ENCODE measurements around the gene HAUS8.
A peak's percentile ranks its signal among the peaks of the same experiment; 100 is the strongest.
"Not testable (repeated sequence)": the region's sequence is repeated elsewhere in the genome, so short reads cannot be mapped to it uniquely, and the experiment has no call there.

Gene HAUS8

DNA sequence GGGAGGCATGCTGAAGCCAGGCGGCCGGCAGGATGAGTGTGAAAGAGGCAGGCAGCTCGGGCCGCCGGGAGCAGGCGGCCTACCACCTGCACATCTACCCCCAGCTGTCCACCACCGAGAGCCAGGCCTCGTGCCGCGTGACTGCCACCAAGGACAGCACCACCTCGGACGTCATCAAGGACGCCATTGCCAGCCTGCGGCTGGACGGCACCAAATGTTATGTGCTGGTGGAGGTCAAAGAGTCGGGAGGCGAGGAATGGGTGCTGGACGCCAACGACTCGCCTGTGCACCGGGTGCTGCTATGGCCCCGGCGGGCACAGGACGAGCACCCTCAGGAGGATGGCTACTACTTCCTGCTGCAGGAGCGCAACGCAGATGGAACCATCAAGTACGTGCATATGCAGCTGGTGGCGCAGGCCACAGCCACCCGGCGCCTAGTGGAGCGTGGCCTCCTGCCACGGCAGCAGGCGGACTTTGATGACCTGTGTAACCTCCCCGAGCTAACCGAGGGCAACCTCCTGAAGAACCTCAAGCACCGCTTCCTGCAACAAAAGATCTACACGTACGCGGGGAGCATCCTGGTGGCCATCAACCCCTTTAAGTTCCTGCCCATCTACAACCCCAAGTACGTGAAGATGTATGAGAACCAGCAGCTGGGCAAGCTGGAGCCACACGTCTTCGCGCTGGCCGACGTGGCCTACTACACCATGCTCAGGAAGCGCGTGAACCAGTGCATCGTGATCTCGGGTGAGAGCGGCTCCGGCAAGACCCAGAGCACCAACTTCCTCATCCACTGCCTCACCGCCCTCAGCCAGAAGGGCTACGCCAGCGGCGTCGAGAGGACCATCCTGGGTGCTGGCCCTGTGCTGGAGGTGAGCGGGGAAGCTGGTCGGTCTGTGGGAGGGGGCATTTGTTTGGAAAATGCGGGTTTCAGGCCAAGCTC, 26.7 kb upstream of the HAUS8 start:
- no peak for DNase-seq (ENCODE audit: low read depth in 2 of 2)

DNA sequence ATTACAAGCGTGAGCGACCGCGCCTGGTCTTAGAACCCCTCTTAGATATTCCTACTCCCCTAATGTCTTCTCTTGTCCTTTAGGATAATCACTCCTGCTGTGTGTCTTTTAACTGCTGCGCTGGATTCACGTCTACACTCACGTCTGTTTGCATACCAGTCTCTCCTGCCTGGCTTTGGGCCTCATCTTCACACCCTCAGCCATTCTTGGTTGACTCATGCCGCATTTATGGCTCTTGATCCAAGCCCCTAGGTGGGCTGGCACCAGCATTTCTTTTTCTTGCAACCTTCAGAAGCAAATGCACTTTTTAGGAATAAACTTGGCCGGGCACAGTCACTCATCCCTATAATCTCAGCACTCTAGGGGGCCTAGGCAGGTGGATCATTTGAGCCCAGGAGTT, 23.1 kb upstream of the HAUS8 start:
- no peak for DNase-seq (ENCODE audit: low read depth in 2 of 2)

DNA sequence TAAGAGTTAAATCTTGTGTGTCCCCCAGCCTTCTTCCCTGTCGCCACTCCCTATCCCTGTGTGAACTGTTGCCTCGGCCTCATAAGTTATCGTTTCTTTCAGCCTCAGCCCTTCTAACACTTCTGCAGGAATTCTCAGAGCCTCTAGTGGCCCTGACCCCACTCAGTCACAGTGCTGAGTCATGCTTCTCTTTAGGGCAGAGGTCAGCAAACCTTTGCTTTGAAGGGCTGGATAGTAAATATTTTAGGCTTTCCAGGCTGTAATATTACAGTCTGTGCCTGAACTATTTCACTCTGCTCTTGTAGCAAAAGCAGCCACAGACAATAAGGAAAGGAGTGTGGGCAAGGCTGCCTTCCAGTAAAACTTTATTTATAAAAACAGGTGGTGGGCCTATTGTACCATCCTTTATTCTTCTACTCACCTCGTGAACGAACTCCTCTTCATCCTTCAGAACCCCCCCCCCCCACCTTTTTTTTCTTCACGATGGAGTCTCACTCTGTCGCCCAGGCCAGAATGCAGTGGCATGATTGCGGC, 22.4 kb upstream of the HAUS8 start:
- DNase-seq (ENCODE audit: low read depth in 2 of 2): no peak

DNA sequence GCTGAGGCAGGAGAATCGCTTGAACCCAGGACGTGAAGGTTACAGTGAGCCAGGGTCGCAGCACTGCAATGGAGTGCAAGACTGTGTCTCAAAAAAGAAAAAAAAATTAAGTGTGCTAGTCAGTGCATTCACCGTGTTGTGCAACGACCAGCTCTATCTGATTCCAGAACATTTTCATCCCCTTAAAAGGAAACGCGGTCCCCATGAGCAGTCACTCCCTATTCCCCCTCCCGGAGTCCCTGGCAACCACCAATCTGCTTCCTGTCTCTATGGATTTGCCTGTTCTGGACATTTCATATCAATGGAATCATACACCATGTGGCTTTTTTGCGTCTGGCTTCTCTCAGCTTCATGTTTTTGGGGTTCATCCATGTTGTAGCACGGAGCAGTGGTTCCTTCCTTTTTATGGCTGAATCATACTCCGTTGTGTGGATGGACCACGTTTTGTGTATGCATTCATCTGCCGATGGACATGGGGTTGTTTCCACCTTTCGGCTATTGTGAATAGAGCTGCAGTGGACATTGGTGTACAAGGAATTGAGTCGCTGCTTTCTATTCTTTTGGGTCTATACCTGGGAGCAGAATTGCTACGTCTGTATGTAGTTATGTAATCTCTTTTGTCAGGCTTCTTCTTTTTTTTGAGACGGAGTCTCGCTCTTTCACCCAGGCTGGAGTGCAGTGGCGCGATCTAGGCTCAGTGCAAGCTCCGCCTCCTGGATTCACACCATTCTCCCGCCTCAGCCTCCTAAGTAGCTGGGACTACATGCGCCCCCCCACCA, 20.1 kb upstream of the HAUS8 start:
- no peak for DNase-seq (ENCODE audit: low read depth in 2 of 2)

DNA sequence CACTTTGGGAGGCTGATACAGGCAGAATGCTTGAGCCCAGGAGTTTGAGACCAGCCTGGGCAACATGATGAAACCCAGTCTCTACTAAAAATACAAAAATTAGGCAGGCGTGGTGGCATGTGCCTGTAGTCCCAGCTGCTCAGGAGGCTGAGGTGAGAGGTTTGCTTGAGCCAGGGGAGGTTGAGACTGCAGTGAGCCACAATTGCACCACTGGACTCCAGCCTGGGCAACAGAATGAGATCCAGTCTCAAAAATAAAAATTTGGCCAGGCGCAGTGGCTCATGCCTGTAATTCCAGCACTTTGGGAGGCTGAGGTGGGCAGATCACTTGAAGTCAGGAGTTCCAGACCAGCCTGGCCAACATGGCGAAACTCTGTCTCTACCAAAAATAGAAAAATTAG, 19.4 kb upstream of the HAUS8 start:
- DNase-seq (ENCODE audit: low read depth in 2 of 2): not testable (repeated sequence)

DNA sequence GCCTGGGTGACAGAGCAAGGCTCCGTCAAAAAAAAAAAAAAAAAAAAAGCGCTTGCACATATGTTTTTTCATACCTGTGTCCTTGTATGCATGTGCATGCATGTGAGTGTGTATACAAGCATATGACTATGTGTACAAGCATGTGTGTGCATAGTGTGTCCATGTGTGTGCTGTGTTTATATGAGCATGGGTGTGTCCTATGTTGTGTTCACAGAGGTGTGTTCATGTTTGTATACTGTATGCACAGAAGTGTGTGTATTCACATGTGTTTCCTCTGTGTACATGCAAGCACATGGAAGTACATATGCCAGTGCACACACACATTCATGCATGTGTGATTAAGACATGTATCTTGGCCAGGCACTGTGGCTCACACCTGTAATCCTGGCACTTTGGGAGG, 17.4 kb upstream of the HAUS8 start:
- DNase-seq (ENCODE audit: low read depth in 2 of 2): no peak

DNA sequence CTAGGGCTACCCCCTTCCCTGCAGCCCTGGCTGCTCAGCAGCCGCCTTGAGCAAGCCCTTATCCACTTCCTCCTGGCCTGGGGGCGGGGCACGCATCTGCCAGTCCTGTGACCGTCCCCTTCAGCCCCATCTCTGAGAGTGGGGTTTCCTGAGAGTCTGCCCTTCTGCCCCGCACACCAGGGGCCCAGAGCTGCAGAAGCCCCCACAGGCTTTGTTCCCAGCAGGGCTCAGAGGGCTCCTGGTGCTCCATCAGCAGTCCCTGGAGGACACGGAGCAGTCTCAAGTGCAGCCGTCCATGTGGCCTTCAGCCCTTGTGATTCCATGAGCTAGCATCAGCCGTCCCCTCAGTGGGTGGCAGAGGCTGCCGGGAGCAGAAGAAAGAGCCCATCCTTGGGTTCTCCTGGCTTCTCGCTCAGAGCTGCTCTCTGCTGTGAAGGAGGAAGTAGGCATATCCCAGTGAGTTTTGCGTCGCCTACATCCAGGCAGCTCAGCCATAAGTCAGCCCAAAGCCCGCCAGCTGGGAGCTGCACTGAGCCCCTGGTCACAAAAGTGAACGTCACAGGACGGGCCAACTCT, 16.6 kb upstream of the HAUS8 start:
- no peak for DNase-seq (ENCODE audit: low read depth in 2 of 2)

DNA sequence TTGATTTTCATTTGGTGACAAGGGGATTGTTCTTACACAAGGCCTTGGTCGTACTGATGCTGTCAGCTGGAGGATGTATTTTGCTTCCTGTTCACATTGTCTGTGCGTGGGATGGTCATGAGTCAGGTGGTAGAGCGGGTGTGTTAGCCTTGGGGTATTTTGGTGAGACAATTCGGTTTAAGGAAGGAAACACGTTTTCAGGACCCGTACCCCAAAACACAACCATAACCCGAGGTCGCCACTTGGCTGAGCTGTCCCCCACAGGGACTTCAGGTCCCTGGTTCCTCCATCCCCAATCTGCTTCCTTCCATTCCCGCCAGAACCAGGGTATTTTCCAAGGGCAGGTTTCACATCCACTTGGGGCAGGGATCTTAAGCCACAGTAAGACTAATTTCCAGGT, 15.3 kb upstream of the HAUS8 start:
- DNase-seq (ENCODE audit: low read depth in 2 of 2): peak in 1 of 2 donors; percentile 24

DNA sequence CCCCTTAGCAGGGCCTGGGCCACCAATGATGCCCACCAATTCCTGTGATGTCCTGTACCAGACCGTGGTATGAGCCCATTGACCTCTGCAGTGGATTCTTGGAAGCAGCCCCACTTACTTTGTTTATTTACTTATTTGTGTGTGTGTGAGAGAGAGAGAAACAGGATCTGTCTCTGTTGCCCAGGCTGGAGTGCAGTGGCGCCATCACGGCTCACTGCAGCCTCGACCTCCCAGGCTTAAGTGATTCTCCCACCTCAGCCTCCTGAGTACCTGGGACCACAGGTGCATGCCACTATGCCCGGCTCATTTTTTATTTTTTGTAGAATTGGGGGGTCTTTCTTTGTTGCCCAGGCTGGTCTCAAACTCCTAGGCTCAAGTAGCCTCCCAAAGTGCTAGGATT, 13.3 kb upstream of the HAUS8 start:
- DNase-seq (ENCODE audit: low read depth in 2 of 2): no peak

DNA sequence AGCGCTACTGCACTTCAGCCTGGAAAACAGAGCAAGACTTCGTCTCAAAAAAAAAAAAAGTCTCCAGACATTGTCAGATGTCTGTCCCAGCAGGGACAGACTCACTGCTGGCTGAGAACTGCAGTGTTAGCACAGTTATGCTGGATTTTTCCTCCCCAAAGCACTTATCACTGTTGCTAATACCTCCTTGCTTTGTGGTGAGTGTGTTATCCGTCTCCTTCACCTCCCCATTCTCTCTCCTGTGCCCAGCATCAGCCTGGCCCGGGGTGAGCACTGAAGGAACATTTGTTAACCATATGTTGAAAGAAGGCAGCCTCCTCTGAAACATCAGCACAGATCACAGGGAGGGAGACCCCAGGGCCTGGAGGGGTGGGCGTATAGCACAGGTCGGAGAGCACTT, 11.6 kb upstream of the HAUS8 start:
- no peak for DNase-seq (ENCODE audit: low read depth in 2 of 2)

DNA sequence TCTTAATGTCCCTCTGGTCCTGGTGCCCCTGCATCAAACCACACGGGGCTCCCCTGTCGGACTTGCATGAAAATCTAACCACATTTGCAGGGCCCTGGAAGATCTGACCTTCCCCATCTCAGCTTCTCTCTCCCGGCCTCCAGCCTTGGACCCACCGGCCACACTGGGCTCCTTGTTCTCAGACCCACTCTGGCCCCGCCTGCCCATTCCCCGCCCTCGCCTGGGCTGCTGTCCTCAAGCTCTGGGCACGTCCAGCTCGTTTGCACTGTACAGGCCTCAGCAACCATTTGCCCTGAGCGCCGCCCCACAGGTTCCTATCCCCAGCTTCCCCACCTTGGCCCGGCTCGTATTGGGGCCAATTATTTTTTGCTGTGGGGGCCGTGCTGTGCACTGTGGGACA, 10.9 kb upstream of the HAUS8 start:
- no peak for DNase-seq (ENCODE audit: low read depth in 2 of 2)

DNA sequence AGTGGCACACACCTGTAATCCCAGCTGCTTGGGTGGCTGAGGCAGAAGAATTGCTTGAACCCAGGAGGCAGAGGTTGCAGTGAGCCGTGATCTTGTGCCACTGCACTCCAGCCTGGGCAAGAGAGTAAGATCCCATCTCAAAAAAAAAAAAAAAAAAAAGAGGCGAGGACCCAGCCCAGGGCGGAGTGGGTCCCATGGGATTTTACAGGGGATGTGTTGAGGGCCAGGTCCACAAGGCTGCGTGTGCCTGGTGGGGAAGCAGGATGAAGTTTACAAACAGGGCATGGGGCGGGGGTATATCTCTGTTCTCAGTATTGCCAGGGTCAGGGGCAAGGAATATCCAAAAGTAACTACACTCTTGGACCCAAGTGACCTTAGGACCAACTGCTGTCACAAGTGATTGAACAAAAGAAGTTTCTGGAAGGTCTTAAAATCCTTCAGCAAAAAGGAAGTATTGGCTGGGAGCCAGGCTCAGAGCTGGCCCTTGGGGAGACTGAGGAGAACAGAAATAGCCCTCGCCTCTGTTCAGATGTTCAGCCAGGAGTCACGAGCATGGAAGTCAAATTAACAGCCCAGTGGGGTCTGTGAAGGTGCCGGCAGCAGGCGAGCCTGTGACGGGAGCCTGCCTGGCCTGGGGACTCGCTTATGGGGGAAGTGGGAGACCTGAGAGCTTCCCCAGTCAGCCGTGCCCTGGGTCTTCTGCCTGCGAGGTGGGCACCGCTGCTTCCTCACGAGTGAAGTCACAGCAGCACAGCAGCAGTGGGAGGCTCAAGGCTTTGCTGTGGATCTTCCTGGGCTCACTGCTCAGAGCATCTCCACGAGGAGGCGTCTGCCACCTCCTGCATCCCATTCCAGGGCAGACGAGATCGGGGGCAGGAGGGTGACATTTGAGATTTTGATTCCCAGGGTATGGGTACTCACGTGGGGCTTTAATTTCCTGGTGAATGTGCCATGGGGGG, 6.7 kb upstream of the HAUS8 start:
- DNase-seq (ENCODE audit: low read depth in 2 of 2): no peak

DNA sequence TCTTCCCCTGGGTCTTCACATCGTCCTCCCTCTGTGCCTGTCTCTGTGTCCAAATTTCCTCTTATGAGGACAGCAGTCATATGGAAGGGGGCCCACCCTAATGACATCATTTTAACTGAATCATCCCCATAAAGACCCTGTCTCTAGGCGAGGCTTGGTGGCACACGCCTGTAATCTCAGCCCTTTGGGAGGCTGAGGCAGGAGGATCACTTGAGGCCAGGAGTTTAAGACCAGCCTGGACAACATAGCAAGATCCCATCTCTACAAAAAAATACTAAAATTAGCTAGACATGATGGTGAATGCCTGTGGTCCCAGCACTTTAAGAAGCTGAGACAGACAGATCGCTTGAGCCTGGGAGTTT, 5.2 kb upstream of the HAUS8 start:
- DNase-seq (ENCODE audit: low read depth in 2 of 2): no peak

DNA sequence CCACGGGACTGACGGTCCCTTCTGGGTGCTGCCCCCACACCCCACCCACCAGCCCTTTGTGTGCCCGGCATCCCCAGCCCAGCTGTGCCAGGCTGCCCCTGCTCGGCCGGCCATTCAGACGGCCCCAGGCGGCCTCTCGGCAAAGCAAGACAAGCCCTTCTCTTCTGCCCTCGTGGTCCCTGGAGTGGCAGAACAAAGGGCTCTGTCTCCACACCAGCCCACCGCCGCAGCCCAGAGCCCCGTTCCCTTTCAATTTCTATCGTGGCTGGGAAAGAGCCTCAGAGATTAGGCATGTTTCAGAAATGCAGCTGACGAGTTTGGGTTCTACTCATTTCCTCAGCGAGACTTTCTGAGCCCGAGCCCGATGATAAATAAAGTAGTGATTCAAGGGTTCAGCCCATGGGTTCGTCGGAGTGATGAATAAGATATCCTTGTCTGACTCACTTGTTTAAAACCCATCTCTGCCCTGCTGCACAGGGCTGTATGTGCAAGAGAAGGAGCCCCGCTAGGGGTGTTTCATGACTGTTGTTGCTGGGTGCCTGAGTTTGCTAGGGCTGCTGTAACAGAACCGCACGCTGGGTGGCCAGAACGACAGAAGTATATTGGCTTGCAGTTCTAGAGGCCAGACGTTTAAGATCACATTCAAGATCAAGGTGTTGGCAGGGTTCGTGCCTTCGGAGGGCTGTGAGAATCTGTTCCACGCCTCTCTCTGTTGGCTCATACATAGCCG, 4.6 kb upstream of the HAUS8 start:
- peak; percentile 41 to 58 for DNase-seq (ENCODE audit: low read depth in 2 of 2)

DNA sequence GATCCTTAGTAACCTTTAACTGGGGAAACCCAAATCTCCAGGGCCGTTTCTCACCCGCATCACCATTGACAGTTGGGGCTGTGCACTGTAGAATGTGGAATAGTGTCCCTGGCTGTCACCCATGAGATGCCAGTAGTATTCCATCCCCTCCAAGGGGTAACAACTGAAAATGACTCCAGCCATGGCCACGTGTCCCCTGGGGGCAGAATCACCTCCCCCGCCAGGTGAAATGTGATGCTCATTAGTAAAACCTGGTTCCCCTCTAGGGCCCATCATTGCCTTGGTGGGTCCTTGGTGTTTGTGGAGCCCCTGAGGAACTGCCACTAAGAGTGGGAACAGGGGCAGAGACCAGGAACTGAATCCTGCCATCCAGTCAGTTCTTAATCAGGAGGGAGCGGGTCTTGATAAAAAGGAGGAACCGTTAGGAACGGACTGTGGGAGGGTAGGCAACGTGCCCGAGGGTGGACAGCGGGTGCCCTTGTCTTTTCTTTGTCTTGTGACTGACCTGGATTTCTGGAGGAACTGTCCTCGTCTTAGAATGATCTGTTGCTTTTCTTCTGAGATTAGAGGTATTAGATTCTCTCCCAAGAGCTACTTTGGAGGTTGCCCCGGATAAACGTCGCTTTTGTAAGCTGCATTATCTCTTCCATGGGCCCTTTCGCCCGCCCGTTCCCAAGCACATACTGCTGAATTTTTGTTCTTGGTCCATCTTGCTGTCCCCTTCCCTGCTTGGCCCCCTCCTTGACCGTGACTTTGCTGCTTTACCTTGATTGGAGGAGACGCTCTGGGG, 3.9 kb upstream of the HAUS8 start:
- DNase-seq (ENCODE audit: low read depth in 2 of 2): no peak

DNA sequence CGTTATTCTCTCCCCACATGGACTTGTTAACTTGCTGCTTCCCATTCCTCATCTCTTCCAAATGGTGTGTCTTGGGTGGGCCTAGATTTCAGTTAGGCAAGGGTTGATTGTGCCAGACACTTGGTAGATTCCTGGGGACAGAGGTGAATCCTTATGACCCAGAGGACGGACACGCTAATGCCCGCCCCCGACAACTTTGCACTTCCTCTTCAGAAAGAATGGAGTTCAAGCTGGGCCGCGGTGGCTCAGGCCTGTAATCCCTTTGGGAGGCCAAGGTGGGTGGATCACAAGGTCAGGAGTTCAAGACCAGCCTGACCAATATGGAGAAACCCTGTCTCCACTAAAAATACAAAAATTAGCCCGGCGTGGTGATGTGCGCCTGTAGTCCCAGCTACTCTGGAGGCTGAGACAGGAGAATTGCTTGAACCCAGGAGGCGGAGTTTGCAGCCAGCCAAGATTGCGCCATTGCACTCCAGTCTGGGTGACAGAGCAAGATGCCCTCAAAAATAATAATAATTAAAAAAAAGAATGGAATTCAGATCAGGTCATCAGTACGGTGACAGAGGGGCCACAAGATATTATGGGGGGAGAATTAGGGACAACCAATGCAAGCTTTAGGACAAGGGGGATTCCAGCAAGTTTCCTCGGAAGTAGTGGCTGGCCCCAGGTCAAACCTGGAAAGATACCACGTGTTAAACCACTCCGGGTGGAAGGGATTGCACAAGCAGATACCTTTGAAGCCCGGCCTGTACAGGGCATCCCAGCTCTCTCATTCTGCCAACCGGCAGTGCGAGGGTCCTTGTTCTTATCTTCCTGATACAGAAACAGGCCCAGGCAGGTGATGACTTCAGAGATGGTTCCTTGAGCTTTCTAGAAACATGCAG, 3.0 kb upstream of the HAUS8 start:
- DNase-seq (ENCODE audit: low read depth in 2 of 2): no peak

DNA sequence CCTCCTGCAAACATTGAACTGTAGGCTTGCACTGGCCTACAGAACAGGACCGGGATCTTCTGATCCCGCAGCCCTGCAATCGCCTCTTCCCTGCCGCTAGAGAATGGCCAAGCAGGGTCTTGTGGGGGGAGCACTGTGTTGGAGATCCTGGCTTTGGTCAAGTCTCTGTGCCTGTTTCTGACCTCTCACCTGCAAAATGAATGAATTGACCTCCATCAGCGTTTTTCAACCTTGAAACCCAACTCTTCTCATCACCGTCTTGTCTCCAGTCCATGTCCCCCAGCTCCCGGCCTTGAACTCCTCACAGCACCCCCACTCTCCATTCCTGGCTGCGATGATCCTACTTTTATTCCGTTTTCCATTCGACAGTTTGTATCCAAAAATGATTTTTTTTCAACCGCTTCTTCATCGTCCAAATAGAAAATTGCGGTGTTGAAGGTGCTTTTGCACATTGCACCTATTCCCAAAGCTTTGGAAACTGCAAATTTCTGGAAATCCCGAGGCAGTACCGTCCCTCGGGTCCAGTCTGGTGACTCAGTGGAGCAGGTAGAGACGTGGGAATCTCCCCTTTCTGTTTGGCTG, 2.3 kb upstream of the HAUS8 start:
- DNase-seq (ENCODE audit: low read depth in 2 of 2): no peak

DNA sequence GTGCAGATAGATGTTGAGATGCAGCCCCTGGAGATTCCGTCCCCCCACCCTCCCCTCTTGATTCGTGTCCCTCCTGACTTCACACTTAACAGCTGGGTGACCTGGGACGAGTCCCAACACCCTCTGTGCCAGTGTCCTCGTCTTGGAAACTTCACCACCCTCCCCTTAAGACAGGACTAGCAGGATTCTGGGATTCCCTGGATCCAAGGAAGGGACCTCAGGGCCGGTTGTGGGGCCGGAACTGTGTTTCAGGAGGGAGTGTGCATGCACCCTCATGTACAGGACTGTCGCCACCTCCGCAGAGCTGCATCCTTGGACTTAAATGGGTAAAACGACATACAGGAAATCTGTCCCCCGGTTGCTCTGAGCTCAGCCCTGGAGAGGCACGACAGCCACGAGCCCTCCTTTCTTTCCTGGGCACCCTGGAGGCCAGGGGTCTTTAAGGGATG, 1.3 kb upstream of the HAUS8 start:
- peak in 1 of 2 donors; percentile 2 for DNase-seq (ENCODE audit: low read depth in 2 of 2)
